Measurements from ENCODE around the gene PDE10A.

PDE10A gene

DNA sequence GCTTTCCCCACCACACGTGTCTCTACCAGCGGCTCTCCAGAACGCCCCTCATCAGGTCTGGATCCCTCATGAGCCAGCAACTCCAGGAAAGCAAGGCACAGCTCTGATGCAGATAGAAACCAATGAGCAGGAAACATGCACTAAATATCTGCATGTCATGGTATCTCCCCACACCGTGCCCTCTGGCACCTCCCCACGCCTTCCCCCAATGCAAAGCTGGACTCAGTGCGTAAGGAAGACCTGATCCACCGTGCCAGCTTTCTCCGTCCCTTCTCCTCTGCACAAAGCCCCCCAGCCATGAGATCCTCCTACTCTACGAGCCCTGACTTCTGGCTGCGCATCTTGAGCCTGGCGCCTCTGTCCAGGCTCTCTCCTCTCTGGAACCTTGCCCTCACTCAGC, 9.4 kb downstream of the PDE10A start:
- DNase-seq: no peak

DNA sequence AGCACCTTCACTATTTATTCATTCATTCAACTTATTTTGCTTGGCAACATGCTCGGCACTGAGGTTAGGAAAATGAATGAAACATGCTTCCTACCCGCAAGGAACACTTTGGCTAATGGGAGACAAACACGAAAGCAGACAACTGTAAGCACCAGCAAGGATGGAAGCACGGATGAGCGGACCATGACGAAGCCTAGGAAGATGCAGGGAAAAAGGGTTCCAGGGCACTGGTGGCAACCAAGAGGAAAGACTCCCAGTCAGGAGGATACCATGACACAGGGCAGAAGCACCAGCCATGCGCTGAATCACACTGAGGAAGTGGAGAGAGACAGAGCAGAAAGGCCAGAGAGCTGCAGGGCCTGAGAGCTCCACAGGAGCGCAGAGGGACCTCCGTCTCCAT, 9.8 kb downstream of the PDE10A start:
- no peak for DNase-seq

DNA sequence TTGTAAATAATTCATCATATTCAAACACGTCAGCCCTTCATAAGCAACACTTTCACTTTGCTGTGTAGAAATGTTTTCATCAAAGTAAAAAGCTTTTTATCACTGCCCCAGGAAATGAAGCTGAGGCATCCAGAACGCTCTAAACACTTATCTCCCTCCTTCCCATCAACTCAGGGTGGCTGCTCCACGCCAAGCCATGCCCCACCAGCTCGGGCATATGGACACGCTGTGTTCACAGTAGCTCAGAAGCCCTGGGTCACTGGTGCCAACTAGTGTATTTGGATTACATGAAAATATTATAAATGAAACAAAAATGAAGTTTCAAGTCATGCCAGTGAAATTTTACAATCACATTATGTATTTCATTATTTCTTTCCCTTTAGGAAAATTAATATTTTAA, 10.3 kb downstream of the PDE10A start:
- no peak for DNase-seq

DNA sequence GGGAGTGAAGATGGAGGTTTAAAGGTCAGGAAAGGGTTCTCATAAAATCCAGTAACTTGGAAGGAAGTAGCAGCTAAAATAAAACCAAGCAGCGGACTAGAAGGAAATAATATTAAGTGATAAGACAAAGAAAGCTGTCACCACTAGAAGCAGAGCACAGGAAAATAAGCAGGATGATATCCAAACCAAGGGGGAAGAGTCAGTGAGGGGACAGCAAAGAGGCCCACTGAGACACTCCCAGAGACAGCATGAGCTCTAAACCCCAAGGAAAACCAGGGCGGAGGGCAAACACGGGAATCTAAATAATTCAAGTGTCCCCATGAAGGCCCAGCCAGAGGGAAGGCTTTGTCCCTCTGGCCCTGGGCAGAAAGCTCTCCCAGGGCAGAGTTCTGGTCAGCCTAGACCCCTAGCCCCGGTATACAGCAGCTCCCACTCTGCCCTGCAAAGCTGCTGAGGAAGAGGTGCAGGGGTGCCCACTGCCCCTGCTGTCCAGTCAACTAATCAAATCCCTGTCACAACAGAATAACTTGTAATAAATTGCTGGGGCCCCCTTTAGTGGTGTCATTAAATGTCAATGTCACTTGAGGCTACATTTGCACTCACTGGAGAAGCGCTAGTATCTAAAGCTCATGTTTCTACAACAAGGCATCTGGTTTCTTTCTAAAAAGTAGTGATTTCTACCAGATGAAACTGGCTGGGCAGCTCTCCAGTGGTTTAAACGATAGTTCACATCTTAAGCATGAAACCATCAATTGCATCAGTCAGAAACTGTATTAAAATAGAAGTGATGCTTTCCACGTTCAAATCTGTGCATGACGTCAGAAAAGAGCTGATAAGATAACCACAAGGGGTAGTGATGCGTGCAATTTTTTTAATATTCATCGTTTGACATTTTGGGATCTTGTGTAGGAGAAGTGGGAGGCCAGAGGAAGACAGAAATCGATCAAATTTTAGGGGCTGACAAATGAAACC, 13.6 kb downstream of the PDE10A start:
- no peak for DNase-seq

DNA sequence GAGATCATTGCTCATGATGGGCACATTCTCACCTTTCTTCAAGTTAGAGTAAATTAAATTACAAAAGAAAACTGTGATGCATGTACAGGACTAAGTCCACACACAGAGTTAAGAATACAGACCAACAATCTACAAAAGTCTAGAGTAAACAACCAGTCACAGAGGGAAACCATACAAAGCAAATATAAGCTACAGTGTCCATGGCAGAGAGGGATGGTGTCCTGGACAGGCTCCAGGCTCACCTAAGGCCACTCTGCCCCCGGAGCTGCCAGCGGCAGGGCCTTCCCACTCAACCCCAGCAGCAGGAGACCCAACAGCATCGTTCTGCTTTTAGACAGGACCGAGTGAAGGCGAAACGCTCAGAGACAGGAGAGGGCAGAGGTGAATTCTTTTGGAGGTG, 16.0 kb downstream of the PDE10A start:
- DNase-seq: no peak

DNA sequence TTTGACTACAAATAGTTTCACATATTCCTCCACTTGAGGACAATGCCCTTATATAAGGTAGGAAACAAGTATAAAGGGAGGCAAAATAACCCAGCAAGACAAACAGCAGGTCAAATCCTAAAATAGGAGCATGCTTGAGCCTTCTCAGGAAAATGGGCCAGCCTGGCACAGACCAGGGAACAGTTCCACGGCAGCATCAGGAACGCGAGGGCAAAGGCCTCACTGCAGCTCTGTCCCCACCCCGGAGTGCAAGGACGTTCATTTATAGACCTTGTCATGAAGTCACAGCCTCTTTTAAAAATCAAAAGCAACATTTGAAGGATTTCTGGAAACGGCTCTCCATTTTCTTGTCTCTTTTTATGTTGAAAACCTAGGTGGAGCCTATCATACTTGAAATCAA, 17.1 kb downstream of the PDE10A start:
- no peak for DNase-seq

DNA sequence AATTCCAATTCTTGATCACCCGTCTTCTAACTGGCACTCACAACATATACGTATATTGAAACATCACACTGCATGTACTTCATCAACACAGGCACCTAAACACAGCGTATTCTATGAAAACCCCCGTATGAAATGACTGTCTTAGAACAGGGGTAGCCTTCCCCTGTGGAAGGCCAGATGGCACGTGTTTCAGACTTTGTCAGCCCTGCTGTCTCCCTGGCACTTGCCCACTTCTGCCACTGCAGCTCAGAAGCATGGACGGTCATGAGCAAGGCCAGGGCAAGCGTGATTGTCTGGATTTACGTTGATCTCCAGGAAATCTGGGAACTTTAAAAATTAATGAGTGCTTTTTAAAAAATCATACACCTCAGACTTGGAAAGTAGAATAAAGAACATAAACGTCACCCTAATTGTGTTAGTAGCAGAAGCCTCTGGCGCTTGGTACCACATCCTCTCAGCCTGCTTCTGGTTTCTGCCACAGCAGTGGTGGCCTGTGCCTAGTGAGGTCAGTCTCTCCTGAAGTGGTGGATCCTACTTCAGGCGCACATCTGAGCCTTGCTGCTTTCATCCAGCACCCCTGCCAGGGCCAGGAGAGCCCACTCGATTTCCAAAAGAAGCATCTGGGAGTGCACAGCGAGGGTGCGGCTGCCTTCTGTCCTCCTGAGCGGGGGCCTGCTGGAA, 18.3 kb downstream of the PDE10A start:
- DNase-seq: no peak

DNA sequence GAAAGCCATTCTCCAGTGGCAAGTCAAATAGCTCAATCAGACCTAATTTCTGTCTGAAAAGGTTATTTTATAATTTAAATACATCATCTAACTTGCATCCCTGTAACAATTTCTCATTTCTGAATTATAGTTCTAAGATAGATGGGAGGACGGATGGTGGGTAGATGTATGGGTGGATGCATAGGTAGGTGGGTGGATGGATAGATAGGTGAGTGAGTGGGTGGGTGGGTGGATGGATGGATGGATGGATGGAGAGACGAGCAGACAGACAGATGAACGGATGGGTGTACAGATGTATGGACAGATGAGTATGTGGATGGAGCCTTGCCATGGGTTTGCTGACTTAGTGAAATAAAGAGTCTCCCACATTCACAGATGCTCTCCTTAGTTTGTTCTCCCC, 20.0 kb downstream of the PDE10A start:
- no peak for DNase-seq

DNA sequence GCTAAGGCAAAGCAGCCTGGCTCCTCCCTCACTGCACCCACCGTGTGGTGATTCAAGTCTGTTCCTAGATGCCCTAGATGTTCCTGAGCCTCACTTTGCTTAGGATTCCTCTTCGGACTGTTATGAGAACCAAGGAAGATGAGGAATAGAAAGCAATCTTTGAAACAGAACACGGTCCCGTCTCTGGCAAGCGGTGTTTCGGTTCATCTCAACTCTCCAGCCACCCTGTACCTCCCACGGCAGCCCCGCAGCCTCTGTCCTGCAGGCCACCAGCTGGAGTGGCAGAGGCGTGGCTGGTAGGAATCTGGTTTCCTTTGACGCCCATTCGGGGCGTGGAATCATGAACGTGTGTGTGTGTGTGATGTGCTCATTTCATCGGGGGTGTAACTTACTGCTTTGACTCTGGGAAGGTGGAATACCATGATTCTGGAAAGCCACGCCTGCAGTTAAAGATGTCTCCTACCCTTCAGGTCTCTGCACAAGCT, 21.3 kb downstream of the PDE10A start:
- no peak for DNase-seq

DNA sequence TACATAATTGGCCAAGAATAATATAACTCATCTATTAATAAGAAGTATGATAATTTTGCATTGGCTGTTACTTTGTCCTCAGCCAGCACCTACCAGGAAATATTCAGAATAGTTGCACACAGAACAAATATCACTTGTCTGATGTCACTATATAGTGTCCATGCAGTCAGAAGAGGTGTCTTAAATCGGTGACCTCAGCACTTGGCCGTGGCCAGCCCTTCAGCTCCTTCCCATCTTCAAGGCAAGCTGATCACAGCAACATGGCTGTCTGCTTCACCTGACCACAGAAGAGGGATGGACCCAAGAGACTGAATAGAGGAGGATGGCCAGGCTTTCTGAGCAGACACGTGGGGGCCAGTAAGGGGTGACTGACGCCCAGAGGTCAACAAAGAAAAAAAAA, 22.2 kb downstream of the PDE10A start:
- DNase-seq: no peak

DNA sequence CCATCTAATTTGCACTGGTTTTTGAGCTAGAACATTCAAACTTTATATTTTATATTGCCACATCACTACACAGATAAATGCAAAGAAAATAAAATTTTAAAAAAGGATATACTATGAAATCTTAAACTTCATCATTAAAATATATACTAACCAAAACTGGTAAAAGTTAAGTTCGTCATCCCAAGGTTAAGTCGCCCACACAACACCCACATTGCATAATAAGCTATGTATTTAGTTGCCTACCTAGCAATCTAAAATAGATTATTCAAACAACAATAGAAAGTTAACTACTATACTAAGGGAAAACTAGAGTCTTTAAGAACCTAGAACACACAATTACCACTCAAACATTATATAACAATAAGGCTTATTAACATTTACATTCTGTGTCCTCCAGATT, 24.5 kb downstream of the PDE10A start:
- DNase-seq: no peak

DNA sequence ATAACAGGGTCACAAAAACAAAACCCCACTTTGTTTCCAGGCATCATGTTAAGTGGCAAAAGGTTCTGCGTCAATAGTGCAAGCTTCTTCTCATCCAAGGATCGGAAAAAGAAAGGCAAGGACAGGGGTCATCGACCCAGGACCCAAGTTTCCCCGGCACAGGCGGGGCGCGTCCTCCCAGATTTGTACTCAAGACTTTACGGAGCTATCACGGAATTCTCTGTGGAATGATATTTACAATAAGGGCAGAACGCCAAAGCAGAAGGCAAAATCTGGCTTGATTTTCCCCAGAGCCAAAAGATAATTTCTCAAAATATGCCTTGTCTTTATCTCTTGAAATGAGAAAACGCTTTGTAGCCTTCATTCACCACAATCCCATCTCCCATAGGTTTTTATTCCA, 25.5 kb downstream of the PDE10A start:
- DNase-seq: no peak

DNA sequence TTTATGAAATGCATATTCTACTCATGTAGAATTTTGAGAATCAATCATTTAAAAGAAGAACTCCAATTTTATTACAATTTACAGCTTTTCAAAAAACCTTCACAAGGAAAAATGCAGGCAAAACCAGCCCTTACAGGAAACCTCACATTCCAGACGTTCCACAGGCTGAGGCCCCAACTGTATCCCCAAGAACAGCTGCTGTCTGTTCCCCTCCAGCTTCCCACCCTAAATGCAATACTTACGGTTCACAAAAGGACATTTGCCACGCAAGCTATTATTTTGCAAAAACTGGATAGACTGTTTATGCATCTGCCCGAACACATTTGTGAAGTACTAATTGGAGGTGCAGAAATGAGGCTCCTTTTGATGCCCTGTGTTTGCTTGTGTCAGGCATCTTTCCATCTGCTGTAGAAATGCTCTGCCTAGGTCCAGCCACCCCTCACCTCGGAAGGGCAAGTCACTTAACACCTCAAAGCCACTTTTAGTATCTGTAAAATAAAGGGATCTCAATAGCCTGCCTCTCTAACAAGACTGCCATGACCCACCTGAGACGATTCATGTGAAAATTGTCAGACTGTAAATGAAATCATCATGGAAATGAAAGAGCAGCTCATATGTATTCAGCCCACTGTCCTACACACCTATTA, 26.5 kb downstream of the PDE10A start:
- no peak for DNase-seq

DNA sequence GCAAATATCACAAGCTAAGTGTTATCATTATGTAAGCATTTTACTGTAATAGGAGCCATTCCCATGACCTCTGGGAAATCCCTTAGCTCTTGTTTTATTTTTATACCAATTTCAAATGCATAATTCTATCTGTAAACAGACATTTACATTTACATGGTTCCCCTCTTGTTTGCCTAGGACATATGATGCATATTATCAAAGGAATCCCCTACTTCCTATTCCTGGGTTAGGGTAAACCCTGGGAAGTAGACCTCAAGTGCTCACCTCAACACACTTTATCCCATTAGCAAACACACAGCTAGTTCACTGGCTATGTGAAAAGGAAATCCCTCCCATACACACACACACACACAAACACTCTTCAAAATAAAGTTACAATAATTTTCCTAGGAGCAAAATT, 27.1 kb downstream of the PDE10A start:
- DNase-seq: no peak

DNA sequence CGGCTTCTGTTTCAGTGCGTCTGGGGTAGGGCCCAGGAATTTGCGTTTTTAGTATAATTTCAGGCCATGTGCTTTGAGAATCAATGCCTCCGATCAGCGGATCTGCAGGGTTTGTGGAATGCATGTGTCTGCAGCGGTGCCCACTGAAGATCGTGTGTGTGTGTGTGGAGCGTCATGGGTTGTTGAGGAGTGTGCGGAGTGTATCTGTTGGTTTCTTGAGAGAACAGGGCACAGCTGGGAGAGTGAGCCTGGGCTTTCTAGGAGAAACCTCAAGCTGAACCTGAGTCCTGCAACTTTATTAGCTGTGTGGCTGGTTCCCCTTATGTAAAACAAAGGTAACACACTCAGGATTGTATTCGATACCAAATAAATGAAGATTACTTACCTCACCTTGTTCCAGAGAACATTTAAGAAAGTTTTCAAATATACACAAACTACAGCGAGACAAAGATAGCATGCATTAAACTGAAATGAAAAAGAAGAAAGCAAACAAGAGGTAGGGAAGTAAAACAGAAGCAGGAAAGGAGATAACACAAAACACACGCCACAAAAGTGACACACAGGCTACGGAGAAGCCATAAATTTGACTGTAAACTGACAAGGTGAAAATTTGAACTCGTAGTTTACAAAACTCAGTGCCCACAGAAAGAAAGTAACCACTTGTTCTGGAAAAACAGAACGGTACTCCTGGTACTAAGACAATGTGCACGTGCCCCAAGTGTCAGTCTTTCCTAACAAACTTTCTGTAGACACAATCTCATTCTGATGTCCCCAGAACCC, 28.8 kb downstream of the PDE10A start:
- DNase-seq: no peak

DNA sequence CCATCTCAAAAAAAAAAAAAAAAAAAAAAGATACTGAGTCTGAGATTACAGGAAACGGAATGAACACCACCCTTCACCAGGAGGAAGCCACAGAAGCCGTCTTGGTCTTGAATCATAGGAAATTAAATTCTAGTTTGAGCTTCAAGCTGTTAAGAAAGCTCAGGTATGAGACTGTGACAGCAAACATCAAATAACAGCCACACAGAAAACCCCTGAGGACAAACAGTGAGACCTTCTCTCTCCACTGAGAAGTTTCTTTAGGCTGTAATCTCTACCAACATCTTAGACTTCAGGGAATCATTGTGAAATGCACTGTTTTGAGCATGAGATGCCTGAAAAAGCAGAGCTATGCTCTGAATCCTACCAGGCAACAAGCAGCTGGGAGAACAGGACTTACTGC, 30.8 kb downstream of the PDE10A start:
- DNase-seq: no peak

DNA sequence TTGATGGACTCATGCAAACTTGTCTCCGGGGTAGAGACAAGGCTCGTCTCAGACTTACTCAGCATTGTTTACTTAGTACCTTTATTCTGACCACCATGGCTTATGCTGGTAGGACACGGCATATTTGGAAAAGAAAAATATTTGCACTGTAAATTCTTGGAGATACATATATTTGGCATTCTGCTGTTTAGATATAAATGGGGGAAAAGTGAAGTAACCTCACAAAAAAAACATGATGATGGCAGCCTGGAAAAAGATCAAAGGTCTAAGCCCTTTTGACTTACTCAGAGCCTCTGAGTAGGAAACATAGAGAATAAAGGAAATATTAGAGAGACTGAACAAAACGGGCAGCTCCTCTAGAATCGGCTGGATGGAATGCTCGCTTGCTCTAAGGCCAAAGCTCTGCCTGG, 32.5 kb downstream of the PDE10A start:
- DNase-seq: no peak

DNA sequence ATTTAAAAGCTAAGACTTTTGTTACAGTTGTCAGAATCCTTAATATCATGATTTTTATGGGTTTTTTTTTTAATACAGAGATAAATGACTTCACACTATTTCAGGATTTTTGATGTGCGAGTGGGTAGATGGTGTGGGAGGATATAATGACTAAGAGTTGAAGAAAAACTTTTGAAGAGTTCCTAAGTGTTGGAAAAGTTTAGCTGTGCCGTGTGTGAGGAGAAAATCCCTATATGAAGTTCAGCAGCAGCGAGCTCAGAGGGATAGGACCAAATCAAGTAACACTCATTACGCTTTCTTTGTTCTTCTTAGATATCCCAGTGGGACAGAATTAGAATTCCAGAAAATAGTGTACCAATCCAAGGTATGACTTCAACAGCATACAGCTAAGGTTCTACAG, 34.1 kb downstream of the PDE10A start:
- DNase-seq: no peak

DNA sequence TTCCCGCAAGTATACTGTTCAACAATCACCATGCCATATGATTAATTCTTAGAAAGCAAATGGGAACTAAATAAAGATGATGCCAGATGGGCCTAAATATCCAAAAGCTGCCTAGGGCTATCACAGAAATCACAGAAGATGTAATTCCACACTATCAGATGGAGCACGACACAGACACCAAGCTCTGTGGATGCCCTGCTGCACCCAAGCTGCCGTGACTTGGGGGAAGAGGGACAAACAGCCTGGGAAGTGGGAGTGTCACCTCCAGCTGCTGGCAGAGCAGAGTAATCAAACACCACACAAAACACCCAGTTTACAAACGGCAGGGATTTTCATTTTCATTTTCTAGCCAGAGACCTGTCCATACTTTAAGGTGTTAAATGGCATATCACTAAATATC, 35.7 kb downstream of the PDE10A start:
- no peak for DNase-seq

DNA sequence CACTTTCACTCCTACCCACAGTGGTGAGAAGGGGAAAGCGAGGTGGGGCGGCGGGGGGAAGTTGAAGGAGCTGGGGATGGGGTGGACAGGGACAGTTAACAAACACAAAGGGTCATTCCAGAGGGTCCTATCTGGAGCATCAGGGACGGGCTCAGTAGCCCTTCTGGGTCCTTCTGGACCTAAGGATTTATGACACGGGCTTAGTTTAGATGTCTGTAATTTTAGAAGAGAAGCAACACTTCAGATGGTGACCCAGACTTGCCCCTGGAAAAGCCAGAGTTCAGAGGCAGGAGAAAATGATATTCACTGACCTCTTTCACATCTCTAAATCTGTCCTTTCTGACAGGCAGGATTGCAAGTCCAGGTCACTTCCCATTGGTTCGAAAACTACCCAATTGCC, 36.3 kb downstream of the PDE10A start:
- DNase-seq: no peak

DNA sequence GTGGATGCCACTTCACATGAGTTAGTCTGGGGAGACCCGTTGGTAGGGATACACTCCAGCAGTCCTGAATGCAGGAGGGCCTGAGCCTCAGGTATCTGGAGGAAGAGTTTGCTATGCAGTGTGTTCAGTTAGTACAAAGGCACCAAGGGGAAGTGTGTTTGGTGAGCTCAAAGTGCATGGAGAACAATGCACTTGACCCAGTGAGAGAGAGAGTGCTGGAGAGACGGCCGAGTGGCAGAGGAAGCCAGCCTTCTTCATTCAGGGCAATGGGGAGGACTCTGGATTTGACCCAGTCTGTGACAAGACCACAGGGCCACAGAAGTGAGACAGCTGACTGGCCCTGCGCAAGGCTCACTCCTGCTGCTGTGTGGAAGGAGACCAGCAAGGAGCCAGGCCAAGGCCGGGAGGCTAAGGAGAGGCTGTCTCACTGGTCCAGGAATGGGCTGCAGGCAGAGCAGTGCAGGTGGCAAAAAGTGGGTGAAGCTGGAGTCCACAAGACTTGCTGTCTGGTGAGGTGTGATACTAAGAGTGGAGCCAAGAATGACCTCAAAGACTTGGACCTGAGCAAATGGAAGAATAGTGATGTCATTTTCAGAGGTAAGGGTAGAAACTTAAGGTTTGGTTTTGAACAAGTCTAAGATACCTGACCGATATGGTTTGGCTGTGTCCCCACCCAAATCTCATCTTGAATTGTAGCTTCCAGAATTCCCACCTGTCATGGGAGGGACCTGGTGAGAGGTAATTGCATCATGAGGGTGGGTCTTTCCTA, 38.0 kb downstream of the PDE10A start:
- DNase-seq: no peak

DNA sequence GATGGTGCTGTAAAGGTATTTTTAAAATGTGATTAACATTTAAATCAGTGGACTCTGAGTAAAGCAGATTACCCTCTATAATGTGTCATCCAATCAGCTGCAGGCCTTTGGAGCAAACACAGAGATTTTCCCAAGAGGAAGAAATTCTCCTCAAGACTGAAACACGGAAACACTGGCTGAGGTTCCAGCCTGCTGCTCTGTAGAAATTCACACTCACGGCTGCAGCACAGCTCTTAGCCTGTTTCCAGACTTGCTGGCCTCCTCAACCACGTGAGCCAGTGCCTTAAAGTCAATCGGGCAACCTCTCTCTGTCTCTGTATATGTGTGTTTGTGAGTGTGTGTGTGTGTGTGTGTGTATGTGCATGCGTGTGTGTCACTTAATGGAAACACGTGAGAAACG, 41.1 kb downstream of the PDE10A start:
- DNase-seq: no peak

Measured in amniotic stem cell (primary cell).